Astrocyte (in vitro differentiated cells and primary cell): ENCODE data around the gene SIX3. TPM values are rescaled to one million over a fixed set of nuclear protein-coding genes. Genes with fewer than 3 reads are reported as not detected.

Source experiments
- DNase-seq: peaks from one replicate; pipeline ENCODE4 v3.0.0-alpha.2; 2010; ENCODE audit warnings: low read depth
- FAIRE-seq: peaks from 2 replicates; lab custom pipeline; 2011; peaks lifted over from hg19 to GRCh38; lab: Jason Lieb, UNC
- H2AFZ ChIP-seq: 2 replicates; pipeline ENCODE4 v1.6.0; 2012; ENCODE audit warnings: low read depth, low read length, inconsistent platforms
- H3K27ac ChIP-seq: 2 replicates; pipeline ENCODE4 v1.5.1; 2011; ENCODE audit warnings: low read depth, low read length, inconsistent platforms
- H3K27me3 ChIP-seq: 2 replicates; pipeline ENCODE4 v1.6.0; 2011; ENCODE audit warnings: low read length, inconsistent platforms; ENCODE audit not compliant: insufficient read depth
- H3K36me3 ChIP-seq: 2 replicates; pipeline ENCODE4 v1.5.1; 2011; ENCODE audit warnings: low read length, inconsistent platforms; ENCODE audit not compliant: insufficient read depth
- H3K4me1 ChIP-seq: 2 replicates; pipeline ENCODE4 v1.5.1; 2011; ENCODE audit warnings: low read length, inconsistent platforms; ENCODE audit not compliant: insufficient read depth
- H3K4me2 ChIP-seq: 2 replicates; pipeline ENCODE4 v1.6.0; 2012; ENCODE audit warnings: low read length, inconsistent platforms
- H3K4me3 ChIP-seq: 2 replicates; pipeline ENCODE4 v1.5.1; 2011; ENCODE audit warnings: low read depth, mild to moderate bottlenecking, low read length, inconsistent platforms; ENCODE audit not compliant: insufficient read depth
- H3K79me2 ChIP-seq: 2 replicates; pipeline ENCODE4 v1.6.0; 2012; ENCODE audit warnings: mild to moderate bottlenecking, low read length, inconsistent platforms; ENCODE audit not compliant: insufficient read depth
- H3K9ac ChIP-seq: 2 replicates; pipeline ENCODE4 v1.6.0; 2012; ENCODE audit warnings: mild to moderate bottlenecking, low read length, inconsistent platforms
- H3K9me3 ChIP-seq: 2 replicates; pipeline ENCODE4 v1.5.1; 2012; ENCODE audit warnings: low read depth, mild to moderate bottlenecking, low read length, inconsistent platforms; ENCODE audit not compliant: insufficient read depth
- H4K20me1 ChIP-seq: 2 replicates; pipeline ENCODE4 v1.6.0; 2012; ENCODE audit warnings: low read length, inconsistent platforms; ENCODE audit not compliant: insufficient read depth
- H3K27ac Mint-ChIP-seq: one replicate; pipeline ENCODE4 v1.8.0; 2021; ENCODE audit warnings: mild to moderate bottlenecking, mixed read lengths; ENCODE audit not compliant: unreplicated experiment
- H3K27me3 Mint-ChIP-seq: one replicate; pipeline ENCODE4 v1.8.0; 2021; ENCODE audit warnings: low read depth, mixed read lengths; ENCODE audit not compliant: unreplicated experiment
- H3K36me3 Mint-ChIP-seq: one replicate; pipeline ENCODE4 v1.8.0; 2021; ENCODE audit warnings: low read depth, mixed read lengths; ENCODE audit not compliant: unreplicated experiment
- H3K4me1 Mint-ChIP-seq: one replicate; pipeline ENCODE4 v1.8.0; 2021; ENCODE audit warnings: low read depth, mixed read lengths; ENCODE audit not compliant: unreplicated experiment
- H3K4me3 Mint-ChIP-seq: one replicate; pipeline ENCODE4 v1.8.0; 2021; ENCODE audit warnings: mild to moderate bottlenecking, moderate library complexity, mixed read lengths; ENCODE audit not compliant: unreplicated experiment
- H3K9me3 Mint-ChIP-seq: one replicate; pipeline ENCODE4 v1.8.0; 2021; ENCODE audit warnings: mild to moderate bottlenecking, mixed read lengths; ENCODE audit not compliant: unreplicated experiment
- EZH2 ChIP-seq: IDR thresholded peaks from 2 replicates; pipeline ENCODE4 v1.6.1; 2012; ENCODE audit warnings: mild to moderate bottlenecking, low read length, inconsistent platforms; ENCODE audit not compliant: insufficient read depth
- total RNA-seq: library from RNA; stranded (reverse); gene quantifications from 2 replicates; pipeline ENCODE4 v1.2.1, GENCODE V29; 2021
- TF ChIP-seq, protein P1 (sequence below): IDR thresholded peaks from 2 replicates; pipeline ENCODE4 v1.5.1; 2011; ENCODE audit warnings: low read depth, mild to moderate bottlenecking, inconsistent platforms, low read length, moderate library complexity; ENCODE audit not compliant: insufficient read depth

Gene SIX3
- total RNA-seq, 1 donor from 2014 or later = 1.7 TPM

DNA sequence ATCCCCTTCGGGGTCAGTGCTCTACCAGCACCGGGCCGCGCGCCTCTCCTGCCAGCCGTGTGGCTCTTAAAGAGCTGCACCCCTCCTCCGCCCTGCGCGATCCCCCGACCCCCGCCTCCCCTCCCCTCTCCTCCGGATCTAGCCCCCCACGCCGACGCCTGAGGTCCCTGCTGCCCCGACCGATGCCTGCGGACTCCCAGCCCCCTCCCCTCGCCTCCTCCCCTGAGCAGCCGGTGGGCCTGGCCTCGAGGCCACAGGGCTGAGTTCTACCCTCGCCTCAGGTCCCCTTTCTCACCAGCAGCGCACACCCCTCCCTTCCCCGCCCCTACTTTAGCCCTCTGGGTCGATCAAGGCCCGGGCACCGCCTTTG is 5.8 kb upstream of the SIX3 start:
- H3K4me1 Mint-ChIP-seq = no peaks in the 10 kb centered on the region
- FAIRE-seq (no peak), DNase-seq (no peak)
- Histone ChIP-seq H3K9me3 (no peaks in the 10 kb centered on the region), H3K4me3 (no peak overlapping the region), H4K20me1 (peaks cover 7% of the 10 kb centered on the region), H3K4me1 (peaks cover 3% of the 10 kb centered on the region), H2AFZ (no peak overlapping the region), H3K27ac (no peak overlapping the region), H3K27me3 (peaks cover 86% of the 10 kb centered on the region), H3K36me3 (no peaks in the 10 kb centered on the region), H3K9ac (no peak overlapping the region), H3K79me2 (no peaks in the 10 kb centered on the region), H3K4me2 (peak overlapping the region; percentile 70)
- H3K4me3 Mint-ChIP-seq = peak overlapping the region; percentile 50
- H3K9me3 Mint-ChIP-seq = peaks cover 7% of the 10 kb centered on the region
- no peaks in the 10 kb centered on the region for H3K36me3 Mint-ChIP-seq
- peaks cover 81% of the 10 kb centered on the region for H3K27me3 Mint-ChIP-seq
- peak; percentile 35 for TF ChIP-seq EZH2
- TF ChIP-seq, protein P1, sequence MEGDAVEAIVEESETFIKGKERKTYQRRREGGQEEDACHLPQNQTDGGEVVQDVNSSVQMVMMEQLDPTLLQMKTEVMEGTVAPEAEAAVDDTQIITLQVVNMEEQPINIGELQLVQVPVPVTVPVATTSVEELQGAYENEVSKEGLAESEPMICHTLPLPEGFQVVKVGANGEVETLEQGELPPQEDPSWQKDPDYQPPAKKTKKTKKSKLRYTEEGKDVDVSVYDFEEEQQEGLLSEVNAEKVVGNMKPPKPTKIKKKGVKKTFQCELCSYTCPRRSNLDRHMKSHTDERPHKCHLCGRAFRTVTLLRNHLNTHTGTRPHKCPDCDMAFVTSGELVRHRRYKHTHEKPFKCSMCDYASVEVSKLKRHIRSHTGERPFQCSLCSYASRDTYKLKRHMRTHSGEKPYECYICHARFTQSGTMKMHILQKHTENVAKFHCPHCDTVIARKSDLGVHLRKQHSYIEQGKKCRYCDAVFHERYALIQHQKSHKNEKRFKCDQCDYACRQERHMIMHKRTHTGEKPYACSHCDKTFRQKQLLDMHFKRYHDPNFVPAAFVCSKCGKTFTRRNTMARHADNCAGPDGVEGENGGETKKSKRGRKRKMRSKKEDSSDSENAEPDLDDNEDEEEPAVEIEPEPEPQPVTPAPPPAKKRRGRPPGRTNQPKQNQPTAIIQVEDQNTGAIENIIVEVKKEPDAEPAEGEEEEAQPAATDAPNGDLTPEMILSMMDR = no peak
- no peak overlapping the region for H3K27ac Mint-ChIP-seq

DNA sequence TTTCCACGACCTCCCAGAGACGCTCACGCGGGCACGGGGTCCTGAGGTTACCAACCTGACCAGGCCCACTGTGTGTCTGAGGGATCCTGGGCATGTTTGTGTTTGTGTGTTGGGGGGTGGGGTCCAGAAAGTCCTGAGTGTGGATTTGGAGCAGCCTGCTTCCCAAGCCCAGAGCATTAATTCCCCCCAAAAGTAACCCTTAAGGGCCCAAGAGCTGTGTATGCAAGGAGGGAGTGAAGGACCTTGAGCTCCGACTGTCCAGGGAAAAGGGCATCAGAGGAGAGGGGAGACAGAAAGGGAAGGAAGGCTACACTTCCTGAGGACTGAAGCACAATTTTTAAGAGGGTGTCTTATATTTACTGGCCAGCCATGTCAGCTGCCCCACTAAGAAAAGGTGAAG is 5.2 kb upstream of the SIX3 start:
- Mint-ChIP-seq H3K9me3 (peaks cover 4% of the 10 kb centered on the region), H3K36me3 (no peaks in the 10 kb centered on the region), H3K4me1 (no peaks in the 10 kb centered on the region), H3K4me3 (no peak overlapping the region), H3K27ac (no peak overlapping the region), H3K27me3 (peaks cover 80% of the 10 kb centered on the region)
- Histone ChIP-seq H3K36me3 (no peaks in the 10 kb centered on the region), H4K20me1 (peaks cover 7% of the 10 kb centered on the region), H3K9ac (no peak overlapping the region), H2AFZ (no peak overlapping the region), H3K27me3 (peaks cover 86% of the 10 kb centered on the region), H3K9me3 (no peaks in the 10 kb centered on the region), H3K4me1 (peaks cover 3% of the 10 kb centered on the region), H3K4me3 (no peak overlapping the region), H3K27ac (no peak overlapping the region), H3K79me2 (no peaks in the 10 kb centered on the region), H3K4me2 (no peak overlapping the region)
- no peak for FAIRE-seq
- no peak for DNase-seq
- TF ChIP-seq, protein P1 = no peak
- no peak for TF ChIP-seq EZH2

DNA sequence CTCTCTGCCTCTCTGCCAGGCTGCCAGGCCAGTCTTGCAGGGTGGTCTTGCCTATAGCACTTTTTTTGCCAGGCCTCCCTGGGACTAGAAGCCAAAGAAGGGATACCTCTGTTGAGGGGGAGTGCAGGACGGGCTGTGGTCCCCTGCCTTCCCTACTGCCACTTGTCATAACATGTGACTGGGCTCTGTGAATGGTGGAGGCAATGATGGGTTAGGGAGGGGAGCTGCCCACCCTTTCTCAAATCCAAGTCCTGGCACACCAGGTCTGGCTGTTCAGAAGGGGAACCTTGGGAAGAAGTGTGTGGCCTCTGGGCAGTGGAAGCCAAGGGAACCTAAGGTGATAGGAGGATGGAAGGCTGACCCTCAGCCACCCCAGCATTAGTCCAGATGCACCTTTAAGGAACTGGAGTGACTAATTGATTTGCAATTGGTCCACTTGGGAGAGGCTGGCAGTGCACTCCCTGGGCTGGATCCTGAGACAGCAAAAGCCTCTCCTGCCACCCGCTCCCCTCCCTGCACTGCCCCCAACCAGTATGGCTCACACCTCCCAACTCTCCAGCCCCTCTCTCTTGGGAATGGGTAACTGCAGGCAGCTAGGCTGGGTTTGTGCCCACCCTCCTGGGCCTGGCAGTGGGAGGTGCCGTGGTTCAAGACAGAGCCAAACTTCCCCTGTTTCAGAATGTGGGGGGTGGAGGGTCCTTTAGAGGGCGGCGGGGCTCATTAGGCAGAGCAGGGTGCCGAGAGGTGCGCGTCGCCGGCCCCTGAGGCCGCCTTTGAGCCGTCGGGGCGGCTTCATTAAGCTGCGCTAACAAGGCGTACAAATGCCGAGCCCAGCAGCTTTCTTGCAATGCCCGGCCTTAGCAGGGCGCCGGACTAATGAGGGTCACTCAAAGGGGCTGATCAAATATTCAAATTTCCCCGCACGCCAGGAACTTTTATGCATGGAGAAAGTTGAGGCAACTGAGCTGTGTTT is 4.5 kb upstream of the SIX3 start:
- Histone ChIP-seq H3K9ac (no peak overlapping the region), H2AFZ (no peak overlapping the region), H4K20me1 (peaks cover 7% of the 10 kb centered on the region), H3K79me2 (no peaks in the 10 kb centered on the region), H3K27ac (no peak overlapping the region), H3K4me3 (no peak overlapping the region), H3K4me2 (peak overlapping the region; percentile 70), H3K27me3 (peaks cover 86% of the 10 kb centered on the region), H3K9me3 (no peaks in the 10 kb centered on the region), H3K4me1 (peaks cover 3% of the 10 kb centered on the region), H3K36me3 (no peaks in the 10 kb centered on the region)
- Mint-ChIP-seq H3K27me3 (peaks cover 79% of the 10 kb centered on the region), H3K4me1 (no peaks in the 10 kb centered on the region), H3K9me3 (no peaks in the 10 kb centered on the region), H3K4me3 (no peak overlapping the region), H3K27ac (no peak overlapping the region), H3K36me3 (no peaks in the 10 kb centered on the region)
- no peak for FAIRE-seq
- TF ChIP-seq, protein P1 = no peak
- TF ChIP-seq EZH2 = peak; percentile 12
- DNase-seq = no peak
